GM12872 (cell line): ENCODE measurements around the gene MUC5AC.
A peak's percentile ranks its signal among the peaks of the same experiment; 100 is the strongest.

Experiments
- TF ChIP-seq, protein P1 (sequence below): IDR thresholded peaks from 3 replicates; pipeline ENCODE4 v1.5.1; 2011; ENCODE audit warnings: low read depth, mild to moderate bottlenecking, low read length, moderate library complexity; ENCODE audit not compliant: insufficient read depth

MUC5AC gene

DNA sequence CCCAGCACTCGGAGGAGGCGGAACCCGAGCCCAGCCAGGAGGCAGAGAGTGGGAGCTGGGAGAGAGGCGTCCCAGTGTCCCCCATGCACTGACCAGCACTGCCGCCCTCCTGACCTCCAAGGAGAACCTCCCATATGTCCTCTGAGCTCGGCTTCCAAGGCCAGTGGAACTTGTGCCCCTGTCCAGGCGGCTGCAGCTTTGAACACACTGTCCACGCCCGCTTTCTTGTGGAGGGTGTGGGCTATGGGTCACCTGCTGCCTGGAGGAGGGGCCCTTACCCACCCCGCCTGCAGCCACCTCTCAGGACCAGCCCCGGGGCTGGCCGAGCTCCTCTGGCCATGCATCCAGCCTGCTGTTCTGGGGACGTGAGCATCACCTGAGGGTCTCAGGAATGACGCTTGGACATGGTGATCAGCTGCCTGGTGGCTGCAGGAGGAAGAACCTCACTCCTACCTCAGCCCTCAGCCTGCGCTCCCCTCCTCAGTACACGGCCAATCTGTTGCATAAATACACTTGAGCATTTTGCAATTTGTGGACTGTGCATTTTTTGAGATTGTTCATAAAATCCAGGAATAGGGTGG is 42.9 kb downstream of the MUC5AC start:
- TF ChIP-seq, protein P1, sequence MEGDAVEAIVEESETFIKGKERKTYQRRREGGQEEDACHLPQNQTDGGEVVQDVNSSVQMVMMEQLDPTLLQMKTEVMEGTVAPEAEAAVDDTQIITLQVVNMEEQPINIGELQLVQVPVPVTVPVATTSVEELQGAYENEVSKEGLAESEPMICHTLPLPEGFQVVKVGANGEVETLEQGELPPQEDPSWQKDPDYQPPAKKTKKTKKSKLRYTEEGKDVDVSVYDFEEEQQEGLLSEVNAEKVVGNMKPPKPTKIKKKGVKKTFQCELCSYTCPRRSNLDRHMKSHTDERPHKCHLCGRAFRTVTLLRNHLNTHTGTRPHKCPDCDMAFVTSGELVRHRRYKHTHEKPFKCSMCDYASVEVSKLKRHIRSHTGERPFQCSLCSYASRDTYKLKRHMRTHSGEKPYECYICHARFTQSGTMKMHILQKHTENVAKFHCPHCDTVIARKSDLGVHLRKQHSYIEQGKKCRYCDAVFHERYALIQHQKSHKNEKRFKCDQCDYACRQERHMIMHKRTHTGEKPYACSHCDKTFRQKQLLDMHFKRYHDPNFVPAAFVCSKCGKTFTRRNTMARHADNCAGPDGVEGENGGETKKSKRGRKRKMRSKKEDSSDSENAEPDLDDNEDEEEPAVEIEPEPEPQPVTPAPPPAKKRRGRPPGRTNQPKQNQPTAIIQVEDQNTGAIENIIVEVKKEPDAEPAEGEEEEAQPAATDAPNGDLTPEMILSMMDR = no peak

DNA sequence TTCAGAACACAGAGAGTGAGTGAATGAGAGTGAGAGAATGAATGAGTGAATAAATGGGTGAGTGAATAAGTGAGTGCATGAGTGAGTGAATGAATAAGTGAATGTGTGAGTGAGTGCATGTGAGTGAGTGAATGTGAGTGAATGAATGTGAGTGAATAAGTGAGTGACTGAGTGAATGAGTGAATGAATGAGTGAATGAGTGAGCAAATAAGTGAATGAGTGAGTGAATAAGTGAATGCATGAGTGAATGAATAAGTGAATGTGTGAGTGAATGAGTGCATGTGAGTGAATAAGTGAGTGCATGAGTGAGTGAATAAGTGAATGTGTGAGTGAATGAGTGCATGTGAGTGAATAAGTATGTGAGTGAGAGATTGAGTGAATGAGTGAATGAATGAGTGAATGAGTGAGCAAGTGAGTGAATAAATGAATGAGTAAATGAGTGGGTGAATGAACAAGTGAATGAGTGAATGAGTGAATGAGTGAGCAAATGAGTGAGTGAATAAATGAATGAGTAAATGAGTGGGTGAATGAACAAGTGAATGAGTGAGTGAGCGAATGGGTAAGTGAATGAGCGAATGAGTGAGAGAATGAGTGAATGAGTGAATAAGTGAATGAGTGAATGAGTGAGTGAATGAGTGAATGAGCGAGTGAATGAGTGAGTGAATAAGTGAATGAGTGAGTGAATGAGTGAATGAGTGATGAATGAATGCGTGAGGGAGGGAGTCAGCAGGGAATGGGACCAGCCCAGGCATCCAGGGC is 43.8 kb downstream of the MUC5AC start:
- TF ChIP-seq, protein P1 = no peak

DNA sequence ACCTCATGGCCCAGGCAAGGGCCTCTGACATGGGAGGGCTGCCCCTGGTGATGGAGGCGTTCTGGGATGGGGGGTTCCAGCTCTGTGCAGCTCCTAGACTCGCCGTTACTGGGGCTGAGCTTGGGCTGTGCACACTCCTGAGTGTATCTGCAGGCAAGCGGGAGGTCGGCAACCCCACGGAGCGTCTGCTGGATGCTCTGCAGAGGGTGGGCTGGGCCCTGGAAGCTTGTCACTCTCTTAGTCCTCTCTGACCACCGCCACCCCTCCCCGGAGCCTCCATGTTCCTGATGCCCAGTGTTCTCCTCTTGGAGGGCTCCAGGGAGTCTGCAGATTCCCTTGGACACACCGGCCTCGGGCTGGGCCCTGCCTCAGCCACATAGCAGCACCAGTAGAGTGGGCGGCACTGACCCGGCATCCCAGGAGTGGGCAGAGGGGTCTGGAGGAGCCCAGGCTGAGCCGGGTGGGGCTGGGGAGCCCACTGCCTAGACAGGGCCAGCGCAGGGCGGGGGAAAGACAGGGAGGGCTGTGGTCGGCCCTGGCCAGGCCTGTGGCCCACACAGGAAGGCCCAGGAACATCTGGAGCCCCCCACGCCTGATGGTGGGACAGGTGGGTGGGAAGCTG is 44.5 kb downstream of the MUC5AC start:
- TF ChIP-seq, protein P1 = no peak

DNA sequence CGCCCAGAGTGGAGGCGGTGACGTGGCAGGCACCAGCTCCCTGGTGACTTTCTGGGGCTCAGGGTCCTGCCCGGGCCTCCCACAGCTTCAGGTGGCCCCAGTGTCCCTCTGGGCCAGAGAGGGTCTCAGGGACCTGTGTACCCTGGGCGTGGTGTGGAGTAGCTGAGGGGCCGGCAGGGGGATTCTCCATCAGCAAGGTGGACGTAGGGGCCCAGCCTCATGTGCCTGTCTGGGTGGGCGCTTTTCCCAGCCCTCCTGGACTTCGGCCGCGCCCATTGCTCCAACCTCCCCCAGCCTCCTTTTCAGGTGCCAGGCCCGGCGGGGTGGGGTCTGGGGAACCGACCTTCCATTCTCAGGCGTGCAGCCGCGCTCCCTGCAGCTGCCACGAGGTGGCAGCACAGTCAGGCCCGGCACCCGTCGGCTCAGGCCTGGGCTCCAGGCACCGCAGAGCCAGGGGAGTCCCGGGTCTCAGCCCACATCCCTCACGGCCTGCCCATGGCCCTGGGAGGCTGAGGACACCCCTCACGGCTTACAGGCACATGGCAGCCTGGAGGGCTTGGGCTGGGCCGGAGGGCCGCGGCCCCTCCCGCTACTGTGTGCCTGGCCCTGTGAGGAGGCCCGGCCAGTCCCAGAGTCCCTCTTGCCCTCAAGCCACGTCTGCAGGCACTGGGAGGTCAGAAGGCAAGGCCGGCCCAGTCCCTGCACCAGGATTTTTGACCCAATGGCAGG is 45.2 kb downstream of the MUC5AC start:
- TF ChIP-seq, protein P1 = peak; percentile 91

DNA sequence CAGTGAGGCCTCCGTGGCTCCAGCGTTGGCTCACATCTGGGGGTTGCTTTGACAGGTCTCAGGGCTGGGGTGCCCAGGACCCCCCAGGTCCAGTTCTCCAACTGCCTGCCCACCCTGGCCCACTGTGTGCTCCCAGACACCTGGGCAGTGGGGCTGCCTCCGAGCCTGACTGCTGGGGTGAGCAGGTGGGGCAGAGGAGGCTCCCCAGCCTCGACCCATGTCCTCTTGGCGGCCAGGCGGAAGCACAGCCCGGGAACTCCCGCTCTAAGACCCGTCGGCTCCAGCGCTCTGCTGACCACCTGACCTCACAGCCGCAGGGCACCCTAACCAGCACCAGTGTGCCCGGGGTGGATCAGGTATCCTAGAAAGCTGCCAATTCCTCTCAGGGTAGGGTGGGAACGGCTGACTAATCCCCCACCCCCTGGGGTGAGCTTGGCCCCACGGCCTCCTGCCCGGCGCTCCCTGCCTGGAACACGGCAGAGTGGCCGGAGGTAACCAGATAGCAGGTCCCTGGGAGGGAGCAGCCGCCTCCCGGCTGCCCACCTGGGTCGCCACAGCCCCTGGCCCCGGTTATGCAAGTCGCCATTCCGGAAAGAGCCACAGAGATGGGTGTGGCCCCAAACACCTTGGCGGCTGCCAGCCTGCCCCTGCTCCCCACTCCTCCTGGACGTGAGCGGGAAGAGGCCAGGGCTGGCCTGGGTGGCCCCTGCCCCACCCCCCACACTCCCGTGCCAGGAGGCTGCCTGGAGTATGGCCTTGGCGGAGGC is 45.9 kb downstream of the MUC5AC start:
- TF ChIP-seq, protein P1 = no peak

DNA sequence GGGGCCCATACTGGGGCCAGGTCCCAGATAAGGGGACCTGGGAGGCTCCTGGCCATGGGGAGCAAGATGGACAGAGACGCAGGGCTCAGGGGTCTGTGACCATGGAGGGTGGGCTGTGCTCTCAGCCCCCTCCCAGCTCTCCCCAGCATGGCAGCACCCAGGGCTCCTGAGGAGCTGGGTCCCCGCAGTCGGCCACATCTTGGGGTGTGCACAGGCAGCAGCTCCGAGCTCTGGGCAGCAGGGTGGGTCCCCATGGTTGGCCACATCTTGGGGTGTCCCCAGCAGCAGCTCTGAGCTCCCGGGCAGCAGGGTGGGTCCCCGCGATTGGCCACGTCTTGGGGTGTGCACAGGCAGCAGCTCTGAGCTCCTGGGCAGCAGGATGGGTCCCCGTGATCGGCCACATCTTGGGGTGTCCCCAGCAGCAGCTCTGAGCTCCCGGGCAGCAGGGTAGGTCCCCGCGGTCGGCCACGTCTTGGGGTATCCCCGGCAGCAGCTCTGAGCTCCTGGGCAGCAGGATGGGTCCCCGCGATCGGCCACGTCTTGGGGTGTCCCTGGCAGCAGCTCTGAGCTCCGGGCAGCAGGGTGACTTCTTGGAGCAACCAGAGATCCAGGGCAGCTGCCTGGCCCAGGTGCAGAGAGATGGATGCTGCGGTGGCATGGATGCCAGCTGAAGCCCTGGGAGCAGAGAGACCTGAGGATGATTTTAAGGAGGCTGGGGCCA is 46.8 kb downstream of the MUC5AC start:
- TF ChIP-seq, protein P1 = no peak
